GM19328 (cell line): ENCODE measurements around the gene GMPR.

Experiments
- ATAC-seq: cut with Tn5 transposase; IDR thresholded peaks from one replicate; pipeline ENCODE4 v1.9.1; 2021; ENCODE audit warnings: mild to moderate bottlenecking, moderate library complexity; ENCODE audit not compliant: unreplicated experiment

Gene GMPR

DNA sequence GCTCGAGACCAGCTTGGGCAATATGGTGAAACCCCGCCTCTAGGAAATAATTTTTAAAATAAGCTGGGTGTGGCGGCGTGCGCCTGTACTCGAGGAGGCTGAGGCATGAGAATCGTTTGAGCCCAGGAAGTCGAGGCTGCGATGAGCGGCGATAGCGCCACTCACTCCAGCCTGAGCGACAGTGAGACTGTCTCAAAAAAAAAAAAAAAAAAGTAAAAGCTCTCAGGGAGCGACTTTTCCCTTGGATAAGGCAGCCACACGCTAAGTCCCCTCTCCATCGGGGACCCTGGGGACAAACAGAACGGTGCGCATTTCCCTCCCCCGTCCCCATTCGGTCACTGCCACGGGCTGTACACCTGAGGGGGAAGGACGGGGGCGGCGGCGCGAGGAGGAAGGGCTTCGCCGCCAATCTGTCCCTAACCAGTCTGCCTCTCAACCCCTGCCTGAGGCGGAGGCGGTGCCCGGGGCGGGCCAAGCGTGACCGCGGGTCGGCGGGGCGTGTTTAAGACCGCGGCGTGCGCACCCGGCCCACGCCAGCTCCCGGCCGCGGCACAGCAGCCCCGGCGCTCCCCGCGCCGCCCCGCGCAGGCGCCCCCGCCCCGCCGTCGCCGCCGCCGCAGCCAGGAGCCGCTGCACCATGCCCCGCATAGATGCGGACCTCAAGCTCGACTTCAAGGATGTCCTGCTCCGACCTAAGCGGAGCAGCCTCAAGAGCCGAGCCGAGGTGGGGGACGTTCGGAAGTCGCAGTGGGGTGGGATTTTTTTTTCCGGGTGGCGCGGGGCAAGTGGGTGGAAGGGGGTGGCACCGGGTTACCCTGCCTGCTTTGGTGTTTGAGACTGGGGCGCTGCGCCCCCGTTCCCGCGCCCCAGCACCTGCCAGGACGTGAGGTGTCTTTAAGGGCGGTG is at the start of gene GMPR:
TSS of gene GMPR (plus strand) at position 531 of the 906 bp plus-strand sequence. CDS start at position 638, 107 bp downstream.
- ATAC-seq: peak; percentile 57

DNA sequence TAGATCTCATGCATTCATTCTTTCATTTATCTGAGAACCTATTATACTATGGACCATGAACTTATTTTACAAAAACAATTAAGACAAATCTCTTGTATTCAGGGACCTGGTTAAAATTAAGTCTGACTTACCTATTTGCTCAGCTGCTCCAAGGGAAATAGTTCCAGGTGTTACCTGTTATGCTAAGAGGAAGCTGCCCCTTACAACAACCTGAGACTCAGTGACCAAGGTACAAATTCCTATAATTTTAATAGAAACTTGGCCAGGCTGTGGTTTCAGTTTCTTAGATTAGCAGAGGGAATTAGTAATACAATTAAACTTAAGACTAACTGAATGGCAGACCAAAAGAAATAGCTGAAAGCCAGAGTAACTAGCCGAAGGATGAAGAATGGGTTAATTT is 48.2 kb upstream of the GMPR start:
- no peak for ATAC-seq

DNA sequence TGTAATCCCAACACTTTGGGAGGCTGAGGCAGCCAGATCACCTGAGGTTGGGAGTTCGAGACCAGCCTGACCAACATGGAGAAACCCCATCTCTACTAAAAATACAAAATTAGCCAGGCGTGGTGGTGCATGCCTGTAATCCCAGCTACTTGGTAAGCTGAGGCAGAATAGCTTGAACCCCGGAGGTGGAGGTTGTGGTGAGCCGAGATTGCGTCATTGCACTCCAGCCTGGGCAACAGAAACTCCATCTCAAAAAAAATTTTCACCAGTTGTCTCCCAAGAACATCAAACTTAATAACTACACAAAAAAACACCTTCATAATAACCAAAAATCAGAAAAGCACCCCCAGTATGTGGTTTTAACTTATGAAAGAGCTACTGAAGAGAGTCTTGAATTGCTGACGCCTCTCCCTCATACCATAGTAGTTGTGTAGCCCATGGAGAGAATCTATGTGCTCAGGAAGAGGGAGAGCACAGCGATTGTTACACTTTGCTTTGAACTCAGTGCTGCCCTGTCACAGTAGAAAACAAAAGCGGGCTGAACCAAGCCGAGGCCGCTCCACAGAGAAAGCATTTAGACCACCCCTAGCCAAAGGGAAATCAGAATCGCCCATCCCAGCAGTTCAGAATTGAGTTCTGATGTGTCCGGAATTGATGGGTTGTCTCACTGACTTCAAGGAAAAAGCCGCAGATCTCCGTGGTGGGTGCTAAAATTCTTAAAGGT is 42.0 kb upstream of the GMPR start:
- ATAC-seq: no peak

DNA sequence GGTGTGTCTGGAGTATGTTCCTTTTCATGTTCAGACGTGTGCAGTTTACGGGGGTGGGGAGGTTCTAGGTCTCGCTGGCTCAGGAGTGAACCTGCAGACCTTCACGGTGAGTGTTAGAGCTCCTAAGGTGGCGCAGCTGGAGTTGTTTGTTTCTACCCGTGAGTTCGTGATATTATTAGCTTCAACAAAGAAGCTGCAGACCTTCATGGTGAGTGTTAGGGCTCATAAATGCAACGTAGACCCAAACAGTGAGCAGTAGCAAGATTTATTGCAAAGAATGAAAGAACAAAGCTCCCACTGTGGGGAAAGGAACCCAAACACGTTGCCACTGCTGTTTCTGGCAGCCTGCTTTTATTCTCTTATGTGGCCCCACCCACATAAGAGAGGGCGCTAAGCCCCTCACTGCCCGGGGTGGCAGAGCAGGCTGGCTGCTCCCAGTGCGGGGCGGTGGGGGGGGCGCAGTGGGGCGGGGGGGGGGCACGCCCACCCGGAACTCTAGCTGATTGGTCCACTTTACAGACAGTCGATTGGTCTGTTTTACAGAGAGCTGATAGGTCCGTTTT is 41.3 kb upstream of the GMPR start:
- ATAC-seq: no peak

DNA sequence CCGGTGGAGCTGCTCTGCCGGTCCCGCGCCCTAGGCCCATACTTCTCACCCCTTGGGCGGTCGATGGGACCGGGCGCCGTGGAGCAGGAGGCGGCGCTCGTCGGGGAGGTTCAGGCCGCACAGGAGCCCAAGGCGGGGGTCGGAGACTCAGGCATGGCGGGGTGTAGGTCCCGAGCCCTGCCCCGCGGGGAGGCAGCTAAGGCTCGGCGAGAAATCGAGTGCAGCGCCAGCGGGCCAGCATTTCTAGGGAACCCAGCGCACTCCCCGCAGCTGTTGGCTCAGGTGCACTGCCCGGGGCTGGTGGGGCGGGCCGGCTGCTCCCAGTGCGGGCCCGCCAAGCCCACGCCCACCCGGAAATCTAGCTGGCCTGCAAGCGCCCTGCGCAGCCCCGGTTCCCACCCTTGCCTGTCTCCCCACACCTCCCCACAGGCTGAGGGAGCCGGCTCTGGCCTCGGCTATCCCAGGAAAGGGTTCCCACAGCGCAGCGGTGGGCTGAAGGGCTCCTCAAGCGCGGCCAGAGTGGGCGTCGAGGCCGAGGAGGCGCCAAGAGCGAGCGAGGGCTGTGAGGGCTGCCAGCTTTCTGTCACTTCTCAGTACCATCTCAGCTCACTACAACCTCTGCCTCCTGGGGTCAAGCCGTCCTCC is 40.2 kb upstream of the GMPR start:
- ATAC-seq: no peak

DNA sequence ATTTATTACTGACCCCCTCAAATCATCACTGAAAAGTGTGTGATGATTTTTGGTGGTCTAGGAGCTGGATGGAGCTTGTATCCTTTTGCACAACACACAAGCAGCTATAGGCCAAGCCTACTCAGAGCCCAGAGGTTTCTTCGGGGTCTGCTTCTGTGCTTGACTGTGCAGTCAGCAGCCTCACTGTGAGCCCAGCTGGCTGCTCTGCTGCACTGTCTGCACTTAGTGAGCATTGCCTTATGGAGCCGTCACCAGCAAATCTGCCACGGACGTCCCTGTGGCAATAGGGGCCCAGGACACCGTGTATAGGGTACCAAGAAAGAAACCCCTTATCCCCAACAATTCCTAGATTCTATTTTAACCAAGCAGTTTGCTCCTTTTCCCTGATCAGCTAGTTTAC is 38.6 kb upstream of the GMPR start:
- no peak for ATAC-seq

DNA sequence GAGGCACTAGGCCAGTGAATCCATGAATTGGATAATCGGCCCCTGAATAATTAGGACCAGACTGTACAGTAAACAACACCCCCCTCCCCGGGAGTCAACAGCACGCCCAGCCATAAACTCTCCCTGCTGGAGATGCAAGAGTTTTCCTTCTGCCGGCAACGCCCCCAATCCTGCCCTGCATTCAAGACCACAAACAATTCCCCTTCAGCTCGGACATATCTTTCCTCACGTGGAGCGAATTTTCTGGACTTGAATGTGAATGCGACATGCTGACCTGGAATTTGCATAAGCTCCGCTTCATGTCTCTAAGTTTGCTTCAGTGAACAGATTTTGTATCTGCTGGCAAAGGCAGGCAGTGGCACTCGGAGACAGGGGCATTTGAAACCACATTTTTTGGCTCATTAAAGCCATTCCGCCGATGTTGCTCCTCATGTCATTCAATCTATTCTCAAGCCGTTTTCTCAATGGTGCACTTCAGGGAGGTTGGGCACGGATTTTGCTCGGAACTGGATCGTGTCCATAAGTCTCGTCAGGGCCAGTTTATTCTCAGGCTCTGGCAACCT is 38.0 kb upstream of the GMPR start:
- ATAC-seq: no peak

DNA sequence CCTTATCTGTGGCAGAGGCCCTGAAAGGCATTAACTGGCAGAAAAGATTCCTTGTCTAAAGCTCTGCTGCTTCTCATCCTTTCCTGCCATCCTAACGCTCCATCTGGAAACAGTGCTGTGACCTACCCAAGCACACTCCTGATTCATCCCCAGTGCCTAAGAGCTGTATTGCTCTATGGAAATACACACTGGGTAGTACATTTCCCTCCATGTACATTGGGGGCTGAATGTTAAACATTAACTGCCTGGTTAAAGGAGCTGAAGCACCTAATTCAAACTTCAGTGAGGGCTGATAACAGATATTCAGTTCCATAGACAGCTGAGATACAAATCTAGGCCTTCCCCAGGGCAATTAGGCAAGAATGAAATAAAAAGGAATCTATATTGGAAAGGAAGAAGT is 36.7 kb upstream of the GMPR start:
- no peak for ATAC-seq

DNA sequence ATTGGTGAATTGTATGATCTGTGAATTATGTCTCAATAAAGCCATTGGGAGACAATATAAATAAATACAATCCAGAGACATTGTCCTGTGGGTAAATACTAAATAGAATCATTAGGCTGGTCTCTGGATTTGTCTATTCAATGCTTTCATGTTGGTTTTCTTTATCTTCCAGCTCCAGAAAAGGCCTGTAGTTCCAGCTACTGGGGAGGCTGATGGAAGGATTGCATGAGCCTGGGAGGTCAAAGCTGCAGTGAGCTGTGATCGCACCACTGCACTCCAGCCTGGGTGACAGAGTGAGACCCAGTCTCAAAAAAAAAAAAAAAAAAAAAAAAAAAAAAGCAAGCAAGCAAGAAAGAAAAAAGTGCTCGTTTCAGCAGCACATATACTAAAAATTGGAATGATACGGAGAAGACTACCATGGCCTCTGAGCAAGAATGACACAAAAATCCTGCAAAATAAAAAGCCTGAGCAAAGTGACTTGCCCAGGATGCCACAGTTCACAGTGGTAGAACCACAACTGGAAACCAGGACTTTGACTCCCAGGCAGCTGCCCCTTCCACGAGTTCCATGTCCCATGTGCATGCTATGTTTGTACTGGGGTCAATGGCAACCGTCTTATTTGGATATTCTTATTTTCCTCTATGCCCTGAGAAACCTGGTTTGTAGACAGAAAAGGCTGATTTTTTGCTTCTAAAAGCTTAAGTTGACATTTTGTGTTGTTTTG is 33.6 kb upstream of the GMPR start:
- ATAC-seq: no peak

DNA sequence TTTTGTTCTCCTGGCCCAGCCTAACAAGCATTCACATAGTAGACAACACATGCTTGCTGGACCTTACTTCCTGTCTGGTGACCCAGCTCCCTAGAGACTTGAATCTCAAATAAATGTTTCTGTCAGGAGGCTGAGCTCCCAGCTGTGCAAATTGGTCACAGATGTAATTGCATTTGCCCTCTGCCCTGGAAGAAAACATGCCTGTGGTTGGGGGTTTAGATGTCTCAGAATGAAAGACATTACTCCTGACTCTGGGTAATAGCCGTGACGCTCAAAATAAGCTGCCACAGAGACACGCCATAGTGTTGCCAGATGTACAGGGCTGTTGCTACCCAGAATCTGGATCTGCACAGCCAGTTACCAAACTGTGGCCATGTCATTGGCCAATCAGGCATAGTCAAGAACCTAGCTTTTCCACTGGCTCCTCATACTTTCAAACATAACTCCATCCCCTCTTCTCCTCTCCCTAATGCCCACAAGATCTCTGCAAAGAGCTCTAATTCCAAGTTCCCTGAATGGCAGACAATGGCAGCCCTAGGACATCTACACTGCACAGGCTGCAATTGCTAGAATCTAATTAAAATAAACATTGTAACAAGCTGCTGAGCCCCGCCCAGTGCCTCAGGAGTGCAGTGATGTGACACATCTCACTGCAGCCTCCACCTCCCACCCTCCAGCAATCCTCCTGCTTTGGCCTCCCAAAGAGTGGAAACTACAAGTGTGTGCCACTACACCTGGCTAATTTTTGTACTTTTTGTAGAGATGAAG is 32.8 kb upstream of the GMPR start:
- ATAC-seq: peak; percentile 85

DNA sequence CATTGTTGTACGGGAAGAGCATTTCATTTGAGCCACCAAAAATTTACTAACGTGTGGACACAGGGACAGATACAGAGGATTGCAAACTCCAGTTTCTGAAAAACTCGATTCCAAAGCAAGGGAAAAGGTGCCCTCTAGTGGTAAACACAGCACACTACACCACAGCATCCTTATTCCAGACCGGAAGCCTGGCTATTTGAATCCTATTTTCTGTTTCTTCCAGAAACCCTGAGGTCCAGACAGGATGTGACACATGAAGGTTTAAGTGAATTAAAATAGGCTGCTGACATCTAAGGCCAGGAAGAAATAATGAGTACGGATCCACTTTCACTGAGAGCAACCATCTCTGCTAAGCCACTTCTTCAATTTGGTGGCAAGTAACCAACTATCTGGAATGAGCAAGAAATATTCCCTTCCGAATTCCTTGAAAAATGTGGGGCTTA is 31.8 kb upstream of the GMPR start:
- ATAC-seq: no peak

DNA sequence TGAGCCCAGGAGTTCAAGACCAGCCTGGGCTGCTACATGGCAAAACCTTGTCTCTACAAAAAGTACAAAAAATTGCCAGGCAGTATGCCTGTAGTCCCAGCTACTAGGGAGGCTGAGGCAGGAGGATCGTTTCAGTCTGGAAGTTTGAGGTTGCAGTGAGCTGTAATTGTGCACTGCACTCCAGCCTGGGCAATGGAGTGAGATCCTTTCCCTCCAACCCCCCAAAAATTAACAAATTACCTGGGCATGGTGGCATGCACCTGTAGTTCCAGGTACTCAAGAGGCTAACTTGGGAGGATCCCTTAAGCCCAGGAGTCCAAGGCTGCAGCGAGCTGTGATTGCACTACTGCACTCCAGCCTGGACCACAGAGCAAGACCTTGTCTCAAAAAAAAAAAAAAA is 29.4 kb upstream of the GMPR start:
- no peak for ATAC-seq

DNA sequence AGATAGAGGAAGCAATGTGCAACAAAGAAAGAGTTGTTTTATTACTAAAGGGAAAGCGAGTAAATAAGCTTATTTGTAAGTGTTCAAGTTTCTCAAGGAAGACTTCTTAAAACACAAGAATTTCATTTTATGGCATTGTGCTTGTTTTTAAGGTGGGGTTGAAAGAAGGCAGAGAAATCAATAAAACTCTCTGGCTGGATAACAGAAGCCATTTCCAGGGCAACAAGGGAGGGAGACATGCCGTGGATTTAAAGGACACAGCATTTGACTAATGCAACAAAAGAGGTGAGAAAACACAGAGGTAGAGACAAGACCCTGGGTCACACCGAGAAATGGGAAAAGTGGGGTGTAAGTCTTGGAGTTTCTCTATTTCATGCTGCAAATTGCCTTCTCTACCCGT is 28.8 kb upstream of the GMPR start:
- ATAC-seq: no peak

DNA sequence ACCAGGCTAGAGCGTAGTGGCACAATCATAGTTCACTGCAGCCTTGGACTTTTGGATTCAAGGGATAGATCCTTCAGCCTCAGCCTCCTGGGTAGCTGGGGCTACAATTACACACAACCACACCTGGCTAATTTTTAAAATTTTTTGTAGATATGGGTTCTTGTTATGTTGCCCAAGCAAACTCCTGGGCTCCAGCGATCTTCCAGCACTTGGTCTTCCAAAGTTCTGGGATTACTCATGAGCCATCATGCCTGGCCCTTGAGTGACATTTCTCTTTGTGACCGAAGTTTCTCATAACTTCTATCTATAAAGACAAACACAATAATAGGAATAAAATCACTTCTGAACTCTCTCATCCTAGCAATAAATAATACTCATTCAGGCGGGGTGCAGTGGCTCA is 26.1 kb upstream of the GMPR start:
- no peak for ATAC-seq

DNA sequence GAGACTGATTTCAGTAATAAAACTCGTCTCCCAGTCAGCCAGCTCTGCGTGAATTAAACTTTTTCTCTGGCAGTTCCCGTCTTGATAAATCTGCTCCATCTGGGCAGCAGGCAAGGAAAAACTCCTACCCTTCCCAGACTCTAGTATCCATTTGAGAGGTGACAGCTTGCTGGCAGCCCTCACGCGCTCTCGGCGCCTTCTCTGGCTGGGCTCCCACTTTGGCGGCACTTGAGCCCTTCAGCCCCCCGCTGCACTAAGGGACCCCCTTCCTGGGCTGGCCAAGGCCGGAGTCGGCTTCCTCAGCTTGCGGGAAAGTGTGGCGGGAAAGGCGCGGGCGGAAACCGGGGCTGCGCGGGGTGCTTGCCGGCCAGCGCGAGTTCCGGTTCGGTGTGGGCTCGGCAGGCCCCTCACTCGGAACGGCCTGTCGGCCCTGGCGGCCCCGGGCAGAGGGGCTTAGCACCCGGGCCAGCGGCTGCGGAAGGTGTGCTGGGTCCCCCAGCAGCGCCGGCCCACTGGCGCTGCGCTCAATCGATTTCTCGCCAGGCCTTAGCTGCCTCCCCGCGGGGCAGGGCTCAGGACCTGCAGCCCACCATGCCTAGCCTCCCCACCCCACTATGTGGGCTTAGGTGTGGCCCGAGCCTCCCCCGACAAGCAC is 21.8 kb upstream of the GMPR start:
- no peak for ATAC-seq

DNA sequence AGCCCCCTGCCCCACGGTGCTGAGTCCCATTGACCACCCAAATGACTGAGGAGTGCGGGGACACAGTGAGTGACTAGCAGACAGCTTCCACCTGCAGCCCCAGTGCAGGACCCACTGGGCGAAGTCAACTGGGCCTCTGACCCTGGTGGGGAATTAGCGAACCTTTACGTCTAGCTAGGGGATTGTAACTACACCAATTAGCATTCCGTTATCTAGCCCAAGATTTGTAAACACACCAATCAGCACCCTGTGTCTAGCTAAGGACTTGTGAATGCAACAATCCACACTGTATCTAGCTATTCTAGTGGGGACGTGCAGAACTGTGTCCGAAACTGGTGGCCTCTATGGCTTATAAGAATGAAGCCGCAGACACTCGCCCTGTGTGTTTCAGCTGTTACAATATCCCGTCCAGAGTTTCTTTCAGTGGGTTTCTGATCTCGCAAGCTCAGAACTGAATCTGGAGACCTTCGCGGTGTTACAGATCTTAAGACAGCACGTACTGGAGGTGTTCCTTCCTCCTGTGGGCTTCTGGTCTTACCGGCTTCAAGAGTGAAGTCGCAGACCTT is 21.1 kb upstream of the GMPR start:
- no peak for ATAC-seq

DNA sequence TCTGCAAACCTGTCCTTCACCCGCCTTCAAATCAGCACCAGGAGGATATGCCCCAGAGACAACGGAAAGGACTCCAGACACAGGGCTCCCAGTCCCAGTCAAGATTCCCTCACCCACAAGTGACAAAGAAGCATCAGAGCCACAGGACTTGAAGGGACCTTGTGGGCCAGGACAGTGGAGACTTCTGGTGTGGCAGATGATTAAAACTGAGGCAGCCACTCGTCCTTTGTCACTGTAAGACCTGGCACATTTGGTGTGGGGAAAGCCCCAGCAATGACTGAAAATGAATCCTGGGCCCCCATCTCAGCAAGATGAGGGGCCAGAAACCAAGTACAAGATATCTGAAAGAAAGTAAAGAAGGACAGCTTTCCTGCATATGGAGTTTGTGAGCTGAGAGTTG is 15.6 kb upstream of the GMPR start:
- ATAC-seq: no peak

DNA sequence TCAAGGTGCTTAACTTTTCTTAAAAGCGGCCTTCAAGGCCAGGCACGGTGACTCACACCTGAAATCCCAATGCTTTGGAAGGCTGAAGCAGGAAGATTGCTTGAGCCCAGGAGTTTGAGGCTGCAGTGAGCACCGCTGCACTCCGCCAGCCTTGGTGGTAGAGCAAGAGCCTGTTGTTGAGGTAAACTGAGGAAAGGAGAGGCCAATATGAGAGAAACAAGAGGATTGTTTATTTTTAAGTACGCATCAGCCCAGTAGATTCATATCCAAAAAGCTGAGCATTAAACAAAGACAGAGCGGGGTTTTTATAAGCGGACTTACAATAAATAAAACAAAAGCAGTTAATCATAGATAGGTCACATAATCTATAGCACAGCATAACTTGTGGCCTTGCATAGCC is 15.0 kb upstream of the GMPR start:
- no peak for ATAC-seq

DNA sequence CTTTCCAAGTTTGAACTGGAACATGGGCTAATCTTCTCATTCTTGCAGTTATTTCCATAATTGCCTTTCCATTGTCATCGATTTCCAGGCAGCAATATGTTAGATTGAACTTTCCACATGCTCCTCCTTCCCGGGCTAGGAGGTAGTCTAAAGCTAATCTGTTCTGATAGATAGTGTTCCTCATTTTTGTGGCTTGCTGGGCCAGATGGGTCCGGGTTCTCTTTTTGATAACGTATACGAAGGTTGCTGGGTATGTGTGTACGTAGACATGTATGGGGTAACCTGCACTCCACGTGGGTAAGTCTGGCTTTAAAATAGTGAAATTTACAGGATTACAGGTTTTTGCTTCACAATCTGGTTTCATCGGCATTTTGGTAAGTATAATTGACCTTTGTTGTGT is 14.0 kb upstream of the GMPR start:
- no peak for ATAC-seq
